ENCODE measurements around the gene MORN1.

DNA sequence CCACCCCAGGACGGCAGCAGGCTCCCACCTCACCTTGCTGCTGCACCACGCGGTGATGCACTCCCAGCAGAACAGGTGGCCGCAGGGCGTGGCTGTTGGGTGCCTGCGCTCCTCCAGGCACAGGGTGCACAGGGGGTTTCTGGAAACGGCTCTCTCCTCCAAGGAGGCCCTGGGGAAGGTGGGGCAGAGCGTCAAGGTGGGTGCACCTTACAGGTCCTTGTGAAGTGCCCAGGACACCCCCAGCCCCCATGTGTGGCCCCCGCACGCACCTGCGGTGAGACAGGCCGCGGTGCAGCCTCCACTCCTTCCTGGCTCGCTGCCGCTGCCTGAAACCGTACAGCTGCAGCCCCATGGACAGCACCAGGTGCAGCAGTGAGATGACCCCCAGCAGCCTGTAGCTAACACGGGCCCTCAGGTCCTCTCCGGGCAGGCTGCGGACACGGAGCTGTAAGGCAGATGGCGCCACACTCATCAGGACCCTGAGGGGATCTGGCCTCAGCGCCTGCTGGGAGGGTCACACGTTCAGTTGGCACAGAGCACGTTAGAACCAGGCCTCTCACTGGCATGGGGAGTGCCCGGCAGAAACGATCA, 15.2 kb upstream of the MORN1 start:
- no peak for TF ChIP-seq CTCF (IDR thresholded peaks at IDR 0.05; ENCODE audit: poor library complexity)
- TF ChIP-seq EZH2 (IDR thresholded peaks at IDR 0.05; ENCODE audit: borderline replicate concordance): no peak
- TF ChIP-seq EZH2phosphoT487 (IDR thresholded peaks at IDR 0.05; ENCODE audit: low read depth, severe bottlenecking, unreplicated experiment): no peak

All from hepatocyte (in vitro differentiated cells).